GM12864 (cell line): ENCODE data around the gene OXER1.

Experiments
- DNase-seq: peaks from one replicate; pipeline ENCODE4 v3.0.0-alpha.2; 2011; ENCODE audit warnings: low read depth
- H3K4me3 ChIP-seq: 2 replicates; pipeline ENCODE4 v1.5.1; 2011; ENCODE audit warnings: mild to moderate bottlenecking, low read depth, low read length, control low read depth
- TF ChIP-seq, protein P1 (sequence below): IDR thresholded peaks from 2 replicates; pipeline ENCODE4 v1.5.1; 2011; ENCODE audit warnings: low read depth, mild to moderate bottlenecking, moderate library complexity, low read length, control low read depth, inconsistent platforms; ENCODE audit errors: missing control alignments

The OXER1 gene

DNA sequence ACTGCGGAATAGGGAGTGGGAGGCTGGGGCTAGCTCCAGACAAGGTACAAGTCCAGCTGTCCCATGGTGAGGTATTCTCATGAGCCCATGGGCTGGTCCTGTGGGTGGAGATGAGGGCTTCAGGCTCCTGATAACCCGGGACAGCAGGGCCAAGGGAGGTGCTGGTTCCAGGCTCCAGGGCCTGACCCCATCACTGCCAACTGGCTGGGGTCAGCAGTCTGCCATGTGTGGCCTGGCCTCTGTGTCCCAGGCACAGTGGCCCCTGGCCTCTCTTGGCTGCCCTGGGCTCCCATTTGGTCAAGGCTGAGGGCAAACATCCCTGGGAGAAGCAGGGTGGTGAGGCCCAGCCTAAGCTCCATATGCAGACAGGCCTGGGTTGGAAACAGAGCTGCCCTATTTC lies 966 bp upstream of the OXER1 start:
- no peak for DNase-seq
- no peak overlapping the region for H3K4me3 ChIP-seq
- TF ChIP-seq, protein P1, sequence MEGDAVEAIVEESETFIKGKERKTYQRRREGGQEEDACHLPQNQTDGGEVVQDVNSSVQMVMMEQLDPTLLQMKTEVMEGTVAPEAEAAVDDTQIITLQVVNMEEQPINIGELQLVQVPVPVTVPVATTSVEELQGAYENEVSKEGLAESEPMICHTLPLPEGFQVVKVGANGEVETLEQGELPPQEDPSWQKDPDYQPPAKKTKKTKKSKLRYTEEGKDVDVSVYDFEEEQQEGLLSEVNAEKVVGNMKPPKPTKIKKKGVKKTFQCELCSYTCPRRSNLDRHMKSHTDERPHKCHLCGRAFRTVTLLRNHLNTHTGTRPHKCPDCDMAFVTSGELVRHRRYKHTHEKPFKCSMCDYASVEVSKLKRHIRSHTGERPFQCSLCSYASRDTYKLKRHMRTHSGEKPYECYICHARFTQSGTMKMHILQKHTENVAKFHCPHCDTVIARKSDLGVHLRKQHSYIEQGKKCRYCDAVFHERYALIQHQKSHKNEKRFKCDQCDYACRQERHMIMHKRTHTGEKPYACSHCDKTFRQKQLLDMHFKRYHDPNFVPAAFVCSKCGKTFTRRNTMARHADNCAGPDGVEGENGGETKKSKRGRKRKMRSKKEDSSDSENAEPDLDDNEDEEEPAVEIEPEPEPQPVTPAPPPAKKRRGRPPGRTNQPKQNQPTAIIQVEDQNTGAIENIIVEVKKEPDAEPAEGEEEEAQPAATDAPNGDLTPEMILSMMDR: no peak

DNA sequence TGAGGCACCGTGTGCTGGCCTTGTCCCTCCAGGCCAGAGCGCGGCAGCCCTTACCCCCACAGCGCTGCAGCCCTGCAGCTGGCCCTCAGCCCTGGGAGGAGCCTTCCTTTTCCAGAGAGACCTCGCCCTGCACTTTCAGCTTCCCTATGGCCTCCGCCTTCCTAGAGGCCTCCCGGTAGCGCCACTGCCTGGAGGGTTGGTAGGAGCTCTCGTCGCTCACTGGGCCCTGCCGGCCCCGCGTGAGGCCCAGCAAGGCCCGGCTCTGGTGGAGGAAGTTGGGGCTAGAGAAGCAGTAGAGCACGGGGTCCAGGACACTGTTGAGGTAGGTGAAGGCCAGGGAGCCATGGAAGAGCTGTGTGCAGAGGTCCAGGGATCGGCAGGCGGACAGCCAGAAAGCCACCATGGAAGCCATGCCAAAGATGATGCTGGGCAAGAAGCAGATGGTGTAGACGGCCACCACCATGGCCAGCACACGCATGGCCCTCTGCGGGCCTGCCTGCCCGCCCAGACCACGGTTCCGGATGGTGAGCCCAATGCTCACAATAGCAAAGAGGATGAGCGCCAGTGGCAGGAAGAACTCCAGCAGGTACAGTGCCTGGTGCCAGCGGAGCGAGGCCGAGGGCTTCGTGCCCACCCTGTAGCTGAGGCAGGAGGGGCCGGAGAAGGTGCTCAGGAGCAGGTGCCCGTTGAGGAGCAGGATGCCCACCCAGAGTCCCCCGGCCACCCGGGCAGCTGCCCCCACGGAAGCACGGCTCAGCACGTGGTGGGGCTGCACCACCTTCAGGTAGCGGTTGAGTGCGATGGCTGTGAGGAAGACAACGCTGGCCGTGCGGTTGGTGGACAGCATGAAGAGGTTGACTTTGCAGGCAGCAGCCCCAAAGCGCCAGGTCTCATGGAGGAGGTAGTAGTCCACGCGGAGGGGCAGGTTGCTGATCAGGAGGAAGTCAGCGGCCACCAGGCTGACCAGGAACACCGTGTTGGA lies 821 bp downstream of the OXER1 start:
- TF ChIP-seq, protein P1: no peak
- no peak overlapping the region for H3K4me3 ChIP-seq
- no peak for DNase-seq

DNA sequence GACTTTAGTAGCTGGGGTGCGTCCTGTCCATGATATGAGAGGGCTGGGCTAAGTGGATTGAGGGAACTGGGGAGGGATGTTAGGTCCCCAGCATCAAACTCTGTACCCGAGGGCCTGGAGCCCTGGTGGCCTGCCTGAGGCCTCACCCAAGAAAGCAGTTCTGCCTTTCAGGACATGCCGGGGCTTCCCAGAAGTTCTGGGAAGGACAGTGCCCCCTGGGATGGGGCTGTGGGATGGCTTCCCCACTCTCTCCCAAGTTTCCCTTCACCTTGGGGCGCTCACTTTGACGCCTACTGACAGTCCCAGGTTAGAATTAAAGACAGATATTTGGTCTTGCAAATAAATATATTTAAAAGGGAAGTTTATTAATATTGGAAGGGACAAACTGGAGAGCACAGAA lies 1.8 kb downstream of the OXER1 start:
- no peak overlapping the region for H3K4me3 ChIP-seq
- no peak for DNase-seq
- TF ChIP-seq, protein P1: no peak

DNA sequence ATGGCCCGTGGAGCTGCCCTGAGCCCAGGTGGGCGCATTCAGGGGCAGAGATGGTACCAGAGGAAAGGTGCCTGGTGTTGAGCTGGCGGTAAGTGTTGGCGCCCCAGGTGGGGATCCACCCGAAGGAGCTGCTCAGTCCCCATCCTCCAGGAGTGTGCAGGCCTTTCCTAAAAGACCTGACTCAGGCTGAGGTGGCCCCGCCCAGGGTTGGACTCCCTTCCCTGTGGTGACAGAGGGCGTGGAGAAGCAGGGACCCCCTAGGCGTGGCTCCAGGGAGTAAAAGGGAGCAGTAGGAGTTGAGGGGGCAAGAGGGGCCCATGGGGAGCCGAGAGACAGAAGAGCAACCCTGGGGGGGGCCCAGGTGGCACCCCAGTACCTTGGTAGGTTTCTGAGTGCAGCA lies 2.4 kb downstream of the OXER1 start:
- H3K4me3 ChIP-seq: no peak overlapping the region
- TF ChIP-seq, protein P1: no peak
- DNase-seq: no peak

DNA sequence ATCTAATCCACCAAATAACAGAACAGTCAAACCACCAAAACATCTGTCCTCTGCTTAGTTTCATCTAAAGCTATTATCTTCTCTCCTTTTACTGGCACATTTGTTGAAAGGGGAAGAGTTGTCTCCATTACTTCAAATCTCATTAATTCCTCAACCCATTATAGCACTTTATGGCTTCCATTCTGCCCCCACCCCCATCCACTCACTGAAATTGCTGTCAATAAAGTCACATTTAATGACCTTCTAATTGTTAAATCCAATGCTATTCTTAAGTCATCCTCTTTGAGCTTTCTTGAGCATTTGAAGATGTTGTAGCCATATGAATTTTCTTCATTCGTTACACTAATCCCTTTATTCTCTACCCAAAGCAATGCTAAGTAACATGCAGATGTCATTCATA lies 5.2 kb downstream of the OXER1 start:
- no peak overlapping the region for H3K4me3 ChIP-seq
- TF ChIP-seq, protein P1: no peak
- no peak for DNase-seq

DNA sequence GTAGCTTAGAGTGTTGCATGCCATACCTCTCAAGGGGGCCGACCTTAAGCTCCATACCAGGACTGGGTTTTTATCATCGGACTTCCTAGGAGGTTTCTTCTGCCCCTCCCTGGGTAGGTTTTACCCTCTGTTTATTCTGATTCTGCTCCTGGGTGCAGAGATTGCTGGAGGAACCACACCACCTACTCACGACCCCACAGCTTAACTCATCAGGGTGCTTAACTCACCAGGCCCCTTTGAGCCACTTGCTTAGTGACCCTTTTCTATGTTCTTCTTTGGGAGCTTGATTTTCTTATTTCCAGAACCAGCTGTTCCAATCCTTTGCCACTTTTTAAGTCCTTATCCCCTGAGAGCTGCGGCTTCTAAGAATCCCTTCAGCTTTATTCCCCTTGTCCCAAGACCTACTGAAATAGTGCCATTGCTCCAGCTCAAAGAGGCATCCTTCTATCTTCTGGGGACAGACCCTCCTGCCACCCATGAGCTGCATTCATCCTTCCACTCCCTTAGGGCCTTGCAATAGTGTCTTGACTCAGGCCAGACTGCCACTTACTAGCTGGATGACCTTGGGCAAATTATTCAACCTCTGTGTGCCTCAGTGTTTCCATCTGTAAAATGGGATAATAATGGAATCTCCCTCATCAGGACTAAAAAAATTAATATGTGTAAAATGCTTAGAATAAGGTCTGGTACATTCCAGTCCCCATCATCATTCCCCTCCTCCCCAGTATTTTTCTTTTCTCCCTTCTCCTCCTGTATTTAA lies 5.8 kb downstream of the OXER1 start:
- TF ChIP-seq, protein P1: no peak
- no peak overlapping the region for H3K4me3 ChIP-seq
- DNase-seq: no peak
